GM12878 (cell line): ENCODE results near the gene BAX. TPM values are rescaled to one million over a fixed set of nuclear protein-coding genes. Genes with fewer than 3 reads are reported as not detected.

Source experiments
- CREM ChIP-seq: IDR thresholded peaks from 2 replicates; pipeline ENCODE4 v1.6.1; 2014; ENCODE audit warnings: antibody characterized with exemption, low read depth
- ETV6 ChIP-seq, 2 experiments: fragments of 450-650 bp in 1 of 2; IDR thresholded peaks in 1 of 2; conservative IDR thresholded peaks in 1 of 2; 2 replicates each; pipeline ENCODE4 v1.6.1; 2014; ENCODE audit warnings: antibody characterized with exemption in 1 of 2, borderline replicate concordance in 1 of 2, low read depth in 1 of 2, mild to moderate bottlenecking in 1 of 2, moderate library complexity in 1 of 2
- HDAC2 ChIP-seq: fragments of 200-600 bp; sonication (generic); IDR thresholded peaks from 2 replicates; pipeline ENCODE4 v1.6.1; 2017
- PKNOX1 ChIP-seq: fragments of 450-650 bp; IDR thresholded peaks from 2 replicates; pipeline ENCODE4 v1.6.1; 2016; ENCODE audit warnings: mild to moderate bottlenecking
- POU2F2 ChIP-seq: IDR thresholded peaks from 3 replicates; pipeline ENCODE4 v1.6.1; 2011; ENCODE audit warnings: low read depth, mild to moderate bottlenecking, low read length, borderline replicate concordance
- RELA ChIP-seq: fragments of 450-650 bp; IDR thresholded peaks from 2 replicates; pipeline ENCODE4 v1.8.0; 2014; ENCODE audit warnings: borderline replicate concordance; ENCODE audit not compliant: partially characterized antibody
- SIN3A ChIP-seq: IDR thresholded peaks from 2 replicates; pipeline ENCODE4 v1.6.1; 2012; ENCODE audit warnings: low read depth, low read length, improper control_type of control experiment
- TCF3 ChIP-seq: IDR thresholded peaks from 2 replicates; pipeline ENCODE4 v1.6.1; 2012; ENCODE audit warnings: low read depth, mild to moderate bottlenecking, low read length, borderline replicate concordance; ENCODE audit not compliant: insufficient read depth
- polyA plus RNA-seq, 11 experiments: library from polyadenylated mRNA; depleted of rRNA in 4 of 11; unstranded in 6 of 11; stranded (reverse) in 5 of 11; fragments of >200 nt; fragmentation: Nextera tagmentation in 4 of 11; fragmentation: Illumina TruSeq in 1 of 11; extraction: Ambion mirVana in 4 of 11; extraction: Trizol in 1 of 11; gene quantifications; 1 replicate in 1 of 11; 2 replicates in 10 of 11; pipeline versions ENCODE4 v1.2.1 to v1.2.3, GENCODE V29; 2011 to 2016; ENCODE audit warnings: inconsistent platforms in 2 of 11, missing spikeins in 2 of 11, low read depth in 1 of 11
- total RNA-seq, 4 experiments: library from RNA; depleted of rRNA in 3 of 4; stranded (reverse); fragments of >200 nt in 3 of 4; fragmentation: Illumina TruSeq in 1 of 4; extraction: Trizol in 1 of 4; gene quantifications; 2 replicates each; pipeline versions ENCODE4 v1.2.1 to v1.2.3, GENCODE V29; 2013 to 2021
- TF ChIP-seq, protein P1 (sequence below): IDR thresholded peaks from 2 replicates; pipeline ENCODE4 v1.6.1; 2011; ENCODE audit warnings: borderline replicate concordance, low read depth, mild to moderate bottlenecking, moderate library complexity, mixed read lengths, low read length; ENCODE audit not compliant: insufficient read depth; ENCODE audit errors: extremely low read length
- TF ChIP-seq, protein P2 (sequence below): fragments of 450-650 bp; formaldehyde crosslinking; IDR thresholded peaks from 2 replicates; pipeline ENCODE4 v1.4.0; 2022; ENCODE audit warnings: mild to moderate bottlenecking, moderate library complexity

BAX gene
- total and polyA plus RNA-seq, 10 of the 15 experiments (the other 5 are each of a cell fraction or from before 2014, with no cell fraction given), result 7.2 to 221 (median 137) TPM

GRCh38 chr19:49006905-49007304 is 52.2 kb downstream of the BAX start (continued):
- TF ChIP-seq, protein P1, sequence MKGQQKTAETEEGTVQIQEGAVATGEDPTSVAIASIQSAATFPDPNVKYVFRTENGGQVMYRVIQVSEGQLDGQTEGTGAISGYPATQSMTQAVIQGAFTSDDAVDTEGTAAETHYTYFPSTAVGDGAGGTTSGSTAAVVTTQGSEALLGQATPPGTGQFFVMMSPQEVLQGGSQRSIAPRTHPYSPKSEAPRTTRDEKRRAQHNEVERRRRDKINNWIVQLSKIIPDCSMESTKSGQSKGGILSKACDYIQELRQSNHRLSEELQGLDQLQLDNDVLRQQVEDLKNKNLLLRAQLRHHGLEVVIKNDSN, result no peak
- TF ChIP-seq PKNOX1, result no peak
- TF ChIP-seq ETV6 (conservative IDR thresholded peaks at IDR 0.05 in 1 of 2, IDR thresholded peaks at IDR 0.05 in 1 of 2; ENCODE audit: borderline replicate concordance in 1 of 2, low read depth in 1 of 2), result no peak
- TF ChIP-seq, protein P2, sequence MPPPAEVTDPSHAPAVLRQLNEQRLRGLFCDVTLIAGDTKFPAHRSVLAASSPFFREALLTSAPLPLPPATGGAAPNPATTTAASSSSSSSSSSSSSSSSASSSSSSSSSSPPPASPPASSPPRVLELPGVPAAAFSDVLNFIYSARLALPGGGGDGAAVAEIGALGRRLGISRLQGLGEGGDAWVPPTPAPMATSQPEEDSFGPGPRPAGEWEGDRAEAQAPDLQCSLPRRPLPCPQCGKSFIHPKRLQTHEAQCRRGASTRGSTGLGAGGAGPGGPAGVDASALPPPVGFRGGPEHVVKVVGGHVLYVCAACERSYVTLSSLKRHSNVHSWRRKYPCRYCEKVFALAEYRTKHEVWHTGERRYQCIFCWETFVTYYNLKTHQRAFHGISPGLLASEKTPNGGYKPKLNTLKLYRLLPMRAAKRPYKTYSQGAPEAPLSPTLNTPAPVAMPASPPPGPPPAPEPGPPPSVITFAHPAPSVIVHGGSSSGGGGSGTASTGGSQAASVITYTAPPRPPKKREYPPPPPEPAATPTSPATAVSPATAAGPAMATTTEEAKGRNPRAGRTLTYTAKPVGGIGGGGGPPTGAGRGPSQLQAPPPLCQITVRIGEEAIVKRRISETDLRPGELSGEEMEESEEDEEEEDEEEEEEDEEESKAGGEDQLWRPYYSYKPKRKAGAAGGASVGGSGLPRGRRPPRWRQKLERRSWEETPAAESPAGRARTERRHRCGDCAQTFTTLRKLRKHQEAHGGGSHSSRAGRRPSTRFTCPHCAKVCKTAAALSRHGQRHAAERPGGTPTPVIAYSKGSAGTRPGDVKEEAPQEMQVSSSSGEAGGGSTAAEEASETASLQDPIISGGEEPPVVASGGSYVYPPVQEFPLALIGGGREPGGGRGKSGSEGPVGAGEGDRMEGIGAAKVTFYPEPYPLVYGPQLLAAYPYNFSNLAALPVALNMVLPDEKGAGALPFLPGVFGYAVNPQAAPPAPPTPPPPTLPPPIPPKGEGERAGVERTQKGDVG (CRISPR knock-in tag), result no peak
- TF ChIP-seq POU2F2, result no peak
- no peak for TF ChIP-seq HDAC2
- no peak for TF ChIP-seq CREM
- TF ChIP-seq TCF3, result peak; percentile 72; the same call in 1 of the 2 replicates
- no peak for TF ChIP-seq SIN3A
- TF ChIP-seq RELA, result no peak
